A549 (cell line): ENCODE measurements around the gene TMOD1.
"Not testable (repeated sequence)": the region's sequence is repeated elsewhere in the genome, so short reads cannot be mapped to it uniquely, and the experiment has no call there.

ENCODE experiments used
- CBX2 ChIP-seq: fragments of 200-600 bp; sonication (generic); IDR thresholded peaks from 2 replicates; pipeline ENCODE4 v1.6.1; 2016; ENCODE audit warnings: low read depth, mild to moderate bottlenecking, borderline replicate concordance
- HDAC2 ChIP-seq: fragments of 200-600 bp; sonication (generic); IDR thresholded peaks from 2 replicates; pipeline ENCODE4 v1.6.1; 2016
- KDM1A ChIP-seq: fragments of 200-600 bp; sonication (generic); IDR thresholded peaks from 2 replicates; pipeline ENCODE4 v1.6.1; 2016; ENCODE audit warnings: low read depth, mild to moderate bottlenecking
- POLR2A ChIP-seq: IDR thresholded peaks from 2 replicates; pipeline ENCODE4 v1.6.1; 2012; ENCODE audit warnings: mild to moderate bottlenecking, low read length
- ZSCAN20 ChIP-seq: fragments of 250-450 bp; sonication (Bioruptor Pico); IDR thresholded peaks from 2 replicates; pipeline ENCODE4 v1.8.0; 2022; ENCODE audit warnings: mild to moderate bottlenecking, moderate library complexity
- TF ChIP-seq, protein P1 (sequence below): fragments of >200 bp; sonication (Bioruptor Twin); formaldehyde crosslinking; IDR thresholded peaks from 3 replicates; pipeline ENCODE4 v1.5.1; 2016

DNA sequence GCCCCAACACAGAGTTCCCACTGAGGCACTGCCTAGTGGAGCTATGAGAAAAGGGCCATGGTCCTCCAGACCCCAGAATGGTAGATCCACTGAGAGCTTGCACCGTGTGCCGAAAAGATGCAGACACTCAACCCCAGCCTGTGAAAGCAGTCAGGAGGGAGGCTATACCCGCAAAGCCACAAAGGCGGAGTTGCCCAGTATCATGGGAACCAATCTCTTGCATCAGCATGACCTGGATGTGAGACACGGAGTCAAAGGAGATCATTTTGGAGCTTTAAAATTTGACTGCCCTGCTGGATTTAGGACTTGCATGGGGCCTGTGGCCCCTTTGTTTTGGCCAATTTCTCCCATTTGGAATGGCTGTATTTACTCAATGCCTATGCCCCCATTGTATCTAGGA, 121.0 kb downstream of the TMOD1 start:
- TF ChIP-seq, protein P1, sequence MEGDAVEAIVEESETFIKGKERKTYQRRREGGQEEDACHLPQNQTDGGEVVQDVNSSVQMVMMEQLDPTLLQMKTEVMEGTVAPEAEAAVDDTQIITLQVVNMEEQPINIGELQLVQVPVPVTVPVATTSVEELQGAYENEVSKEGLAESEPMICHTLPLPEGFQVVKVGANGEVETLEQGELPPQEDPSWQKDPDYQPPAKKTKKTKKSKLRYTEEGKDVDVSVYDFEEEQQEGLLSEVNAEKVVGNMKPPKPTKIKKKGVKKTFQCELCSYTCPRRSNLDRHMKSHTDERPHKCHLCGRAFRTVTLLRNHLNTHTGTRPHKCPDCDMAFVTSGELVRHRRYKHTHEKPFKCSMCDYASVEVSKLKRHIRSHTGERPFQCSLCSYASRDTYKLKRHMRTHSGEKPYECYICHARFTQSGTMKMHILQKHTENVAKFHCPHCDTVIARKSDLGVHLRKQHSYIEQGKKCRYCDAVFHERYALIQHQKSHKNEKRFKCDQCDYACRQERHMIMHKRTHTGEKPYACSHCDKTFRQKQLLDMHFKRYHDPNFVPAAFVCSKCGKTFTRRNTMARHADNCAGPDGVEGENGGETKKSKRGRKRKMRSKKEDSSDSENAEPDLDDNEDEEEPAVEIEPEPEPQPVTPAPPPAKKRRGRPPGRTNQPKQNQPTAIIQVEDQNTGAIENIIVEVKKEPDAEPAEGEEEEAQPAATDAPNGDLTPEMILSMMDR = not testable (repeated sequence)
- not testable (repeated sequence) for TF ChIP-seq KDM1A, ZSCAN20, POLR2A, HDAC2, CBX2
